ENCODE measurements around the gene GNL3L.
A peak's percentile ranks its signal among the peaks of the same experiment; 100 is the strongest.

GNL3L gene

DNA sequence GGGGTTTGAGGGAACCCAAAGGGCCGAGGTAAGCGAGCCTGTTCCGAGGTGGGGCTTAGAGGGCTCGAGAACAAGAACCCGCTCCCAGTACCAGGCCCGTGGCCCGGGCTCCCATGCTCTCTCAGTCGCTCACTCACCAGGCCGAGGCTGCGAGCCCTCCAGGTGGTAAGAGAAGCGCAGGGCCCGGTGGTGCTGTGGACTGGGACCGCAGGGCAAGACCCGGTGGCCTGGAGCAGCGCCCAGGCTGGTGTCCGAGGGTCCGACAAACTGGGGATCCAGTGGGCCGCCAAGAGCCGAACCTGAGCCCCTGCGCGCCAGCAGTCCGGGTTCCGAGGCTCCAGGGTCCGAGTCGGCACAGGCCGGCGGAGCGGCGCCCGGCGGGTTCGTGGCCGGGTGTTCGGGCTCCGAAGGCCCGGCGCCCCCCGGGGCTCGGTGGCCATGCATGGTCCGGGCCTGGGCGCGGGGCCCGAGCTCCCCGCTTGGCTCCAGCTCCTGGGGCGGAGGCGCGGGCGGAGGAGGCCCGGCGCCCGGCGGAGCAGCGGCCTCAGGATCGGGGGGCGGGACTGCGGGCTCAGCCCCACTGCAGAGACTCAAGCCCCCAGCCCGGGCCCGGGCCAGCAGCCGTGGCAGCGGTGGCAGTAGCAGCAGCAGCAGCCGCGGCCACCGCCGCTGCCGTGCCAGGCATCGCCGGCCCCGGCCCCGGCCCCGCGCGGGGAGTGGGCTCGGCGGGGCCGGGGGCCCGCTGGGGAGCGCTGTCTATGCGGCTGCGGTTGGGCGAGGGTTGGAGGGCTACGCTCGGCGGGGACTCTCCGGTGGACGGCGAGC, 34.8 kb upstream of the GNL3L start:
- peak overlapping the region; percentile 60 for H3K4me3 ChIP-seq (ENCODE audit: low read length)
- DNase-seq (ENCODE audit: low read depth) = no peak
- TF ChIP-seq, protein P1, sequence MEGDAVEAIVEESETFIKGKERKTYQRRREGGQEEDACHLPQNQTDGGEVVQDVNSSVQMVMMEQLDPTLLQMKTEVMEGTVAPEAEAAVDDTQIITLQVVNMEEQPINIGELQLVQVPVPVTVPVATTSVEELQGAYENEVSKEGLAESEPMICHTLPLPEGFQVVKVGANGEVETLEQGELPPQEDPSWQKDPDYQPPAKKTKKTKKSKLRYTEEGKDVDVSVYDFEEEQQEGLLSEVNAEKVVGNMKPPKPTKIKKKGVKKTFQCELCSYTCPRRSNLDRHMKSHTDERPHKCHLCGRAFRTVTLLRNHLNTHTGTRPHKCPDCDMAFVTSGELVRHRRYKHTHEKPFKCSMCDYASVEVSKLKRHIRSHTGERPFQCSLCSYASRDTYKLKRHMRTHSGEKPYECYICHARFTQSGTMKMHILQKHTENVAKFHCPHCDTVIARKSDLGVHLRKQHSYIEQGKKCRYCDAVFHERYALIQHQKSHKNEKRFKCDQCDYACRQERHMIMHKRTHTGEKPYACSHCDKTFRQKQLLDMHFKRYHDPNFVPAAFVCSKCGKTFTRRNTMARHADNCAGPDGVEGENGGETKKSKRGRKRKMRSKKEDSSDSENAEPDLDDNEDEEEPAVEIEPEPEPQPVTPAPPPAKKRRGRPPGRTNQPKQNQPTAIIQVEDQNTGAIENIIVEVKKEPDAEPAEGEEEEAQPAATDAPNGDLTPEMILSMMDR (conservative IDR thresholded peaks at IDR 0.05; ENCODE audit: low read depth, low read length) = no peak

DNA sequence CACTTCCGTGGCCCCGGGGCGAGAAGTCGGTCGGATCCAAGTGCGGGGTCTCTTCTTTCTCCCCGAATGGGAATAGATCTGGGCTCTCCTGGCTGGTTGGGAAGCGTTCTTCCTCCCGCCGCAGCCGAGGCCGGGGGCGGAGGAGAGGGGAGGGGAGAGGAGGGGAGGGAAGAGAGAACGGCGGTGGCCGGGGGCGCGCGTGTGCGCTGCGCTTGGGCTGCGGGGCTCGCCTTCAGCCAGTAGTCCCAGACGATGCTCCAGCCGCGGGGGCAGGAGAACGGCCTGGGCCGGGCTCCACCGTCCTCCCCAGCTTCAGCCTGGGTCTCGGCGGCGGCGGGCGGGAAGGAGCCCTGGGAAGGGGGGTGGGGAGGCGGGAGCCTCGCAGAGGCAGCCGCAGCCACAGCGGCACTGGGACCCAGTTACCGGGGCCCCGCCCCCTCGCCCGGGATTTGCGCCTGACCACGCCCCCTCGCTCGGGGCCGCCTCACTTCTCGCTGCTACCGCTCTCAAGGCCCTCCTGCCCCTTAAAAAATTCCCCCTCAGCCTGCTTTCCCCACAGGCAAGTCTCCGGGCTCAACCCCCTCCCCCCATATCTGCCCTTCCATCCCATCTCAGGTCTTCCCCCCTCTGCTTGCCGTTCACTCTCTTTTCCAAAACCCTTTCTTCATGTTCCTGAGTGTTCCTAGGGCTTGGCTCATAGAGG, 34.1 kb upstream of the GNL3L start, which contains the start of gene FGD1:
Gene FGD1 (minus strand): TSS at position 421 of the 703 bp plus-strand sequence. CDS start 802 bp downstream, outside the sequence.
- peak within 1 kb of the TSS; percentile 60 for H3K4me3 ChIP-seq (ENCODE audit: low read length)
- no peak for DNase-seq (ENCODE audit: low read depth)
- TF ChIP-seq, protein P1 (conservative IDR thresholded peaks at IDR 0.05; ENCODE audit: low read depth, low read length) = no peak

DNA sequence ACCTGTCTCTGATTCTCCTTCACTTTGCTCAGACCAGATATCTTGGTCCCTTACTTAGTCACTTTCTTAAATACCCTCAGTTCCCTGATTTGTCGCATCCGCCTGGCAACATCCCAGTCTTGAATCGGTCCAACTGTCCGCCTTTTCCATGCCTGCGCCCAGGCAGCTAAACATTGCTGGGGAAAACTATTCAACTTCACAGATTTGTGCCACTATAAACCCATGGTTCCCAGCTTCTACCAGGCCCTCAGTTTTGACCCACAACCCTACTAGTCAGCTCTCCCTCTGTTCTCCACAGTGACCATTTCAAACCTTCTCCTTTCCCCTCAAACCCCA, 33.5 kb upstream of the GNL3L start:
- peak overlapping the region; percentile 60 for H3K4me3 ChIP-seq (ENCODE audit: low read length)
- DNase-seq (ENCODE audit: low read depth) = no peak
- TF ChIP-seq, protein P1 (conservative IDR thresholded peaks at IDR 0.05; ENCODE audit: low read depth, low read length) = no peak

DNA sequence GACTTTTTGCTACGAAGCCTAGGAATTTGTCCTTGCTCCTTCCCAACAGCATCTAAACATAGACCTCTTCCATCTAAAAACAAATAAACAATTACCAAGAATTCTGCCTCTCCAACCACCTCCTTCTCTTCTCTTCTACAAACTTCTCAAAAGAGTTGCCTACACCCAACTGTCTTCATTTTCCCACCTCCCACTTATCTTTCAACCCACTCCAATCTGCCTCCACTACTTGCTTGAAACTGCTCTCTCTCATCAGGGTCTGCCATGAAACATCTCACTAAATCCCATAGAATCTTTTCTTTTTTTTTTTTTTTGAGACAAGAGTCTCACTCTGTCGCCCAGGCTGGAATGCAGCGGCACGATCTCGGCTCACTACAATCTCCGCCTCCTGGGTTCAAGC, 33.1 kb upstream of the GNL3L start:
- no peak overlapping the region for H3K4me3 ChIP-seq (ENCODE audit: low read length)
- TF ChIP-seq, protein P1 (conservative IDR thresholded peaks at IDR 0.05; ENCODE audit: low read depth, low read length) = no peak
- no peak for DNase-seq (ENCODE audit: low read depth)

DNA sequence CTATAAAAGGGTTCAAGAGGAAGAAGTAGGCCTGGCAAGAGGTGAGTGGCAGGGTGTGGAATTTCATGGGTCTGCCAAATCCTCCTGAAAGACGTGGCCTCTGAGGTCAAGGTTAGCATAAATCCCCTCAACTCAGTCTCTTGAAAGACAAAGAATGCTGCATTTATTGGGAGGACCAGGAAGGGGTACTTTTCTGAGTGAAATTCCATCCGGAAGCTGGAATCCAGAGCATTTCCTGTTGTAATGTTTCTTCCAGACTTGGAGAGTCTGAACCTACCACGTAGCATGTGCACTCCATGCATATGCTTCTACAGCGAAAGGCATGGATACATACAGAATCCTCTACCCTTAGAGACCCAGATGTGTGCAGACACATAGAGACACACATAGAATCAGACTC, 20.6 kb upstream of the GNL3L start:
- TF ChIP-seq, protein P1 (conservative IDR thresholded peaks at IDR 0.05; ENCODE audit: low read depth, low read length) = no peak
- H3K4me3 ChIP-seq (ENCODE audit: low read length) = no peak overlapping the region
- DNase-seq (ENCODE audit: low read depth) = no peak

DNA sequence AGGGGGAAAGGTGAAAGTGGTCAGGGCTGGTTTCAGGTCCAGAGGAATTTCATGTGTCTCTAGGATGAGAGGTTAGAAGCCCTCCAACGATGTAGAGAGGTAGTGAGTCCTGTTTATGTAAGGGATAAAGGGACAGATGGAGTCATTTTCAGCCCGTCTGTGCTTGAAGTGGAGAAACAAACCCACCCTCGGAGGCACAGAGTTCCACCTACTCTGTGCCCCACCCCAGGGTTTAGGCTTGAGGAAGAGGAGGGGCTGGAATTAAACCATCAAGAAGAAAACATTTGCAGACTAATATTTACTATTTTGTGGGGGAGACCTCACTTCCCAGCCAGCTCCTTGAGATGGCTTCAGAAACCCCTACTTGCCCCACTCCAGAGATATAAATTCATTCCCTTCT, 868 bp upstream of the GNL3L start:
- no peak for DNase-seq (ENCODE audit: low read depth)
- TF ChIP-seq, protein P1 (conservative IDR thresholded peaks at IDR 0.05; ENCODE audit: low read depth, low read length) = no peak
- peak overlapping the region; percentile 62 for H3K4me3 ChIP-seq (ENCODE audit: low read length)

All from retinal pigment epithelial cell (primary cell).